Muscle layer of colon (tissue), 2 donors: ENCODE measurements around the gene RNF32.
A peak's percentile ranks its signal among the peaks of the same experiment; 100 is the strongest.

Experiments used
- H3K27ac ChIP-seq: one replicate; pipeline ENCODE4 v1.7.0; 2013; ENCODE audit warnings: low read depth, mild to moderate bottlenecking, low read length, moderate library complexity
- H3K27me3 ChIP-seq, 2 donors: one replicate each; pipeline ENCODE4 v1.7.0; 2013; ENCODE audit warnings: low read length in 2 of 2, mild to moderate bottlenecking in 2 of 2; ENCODE audit not compliant: insufficient read depth in 2 of 2, control insufficient read depth in 1 of 2
- H3K36me3 ChIP-seq: one replicate; pipeline ENCODE4 v1.7.0; 2013; ENCODE audit warnings: mild to moderate bottlenecking, low read length; ENCODE audit not compliant: insufficient read depth
- H3K4me1 ChIP-seq: one replicate; pipeline ENCODE4 v1.7.0; 2013; ENCODE audit warnings: mild to moderate bottlenecking, low read length; ENCODE audit not compliant: insufficient read depth
- H3K4me3 ChIP-seq, 2 donors: one replicate each; pipeline ENCODE4 v1.7.0; 2013; ENCODE audit warnings: low read length in 2 of 2, low read depth in 1 of 2, mild to moderate bottlenecking in 1 of 2, moderate library complexity in 1 of 2
- H3K9ac ChIP-seq: one replicate; pipeline ENCODE4 v1.7.0; 2013; ENCODE audit warnings: low read length
- H3K9me3 ChIP-seq: one replicate; pipeline ENCODE4 v1.7.0; 2013; ENCODE audit warnings: mild to moderate bottlenecking, low read length
- donor health status: abdominal sarcoma.
- donor health status: Adenocarcinoma of cecum.

Gene RNF32

GRCh38 chr7:156640257-156640948, at the start of gene RNF32:
RNF32 (plus strand) TSS chr7:156640774; CDS start chr7:156643878, 3,104 bp downstream.
- Histone ChIP-seq H3K27me3 (no peaks in the 10 kb centered on the region), H3K4me1 (no peaks in the 10 kb centered on the region), H3K9ac (no peak within 1 kb of the TSS), H3K36me3 (no peaks in the 10 kb centered on the region), H3K27ac (no peak within 1 kb of the TSS), H3K9me3 (no peaks in the 10 kb centered on the region), H3K4me3 (peak within 1 kb of the TSS; percentile 87 to 98)

- no peaks in the 10 kb centered on the region for H3K27me3 ChIP-seq
- no peaks in the 10 kb centered on the region for H3K4me1 ChIP-seq
- H3K36me3 ChIP-seq: no peaks in the 10 kb centered on the region
- H3K9ac ChIP-seq: no peak overlapping the region
- no peaks in the 10 kb centered on the region for H3K9me3 ChIP-seq
- no peak overlapping the region for H3K27ac ChIP-seq
- no peak overlapping the region for H3K4me3 ChIP-seq
Measured at GRCh38 chr7:156592155-156592884, 48.3 kb upstream of the RNF32 start.

GRCh38 chr7:156594283-156595080, 46.1 kb upstream of the RNF32 start:
- H3K9me3 ChIP-seq: no peaks in the 10 kb centered on the region
- H3K36me3 ChIP-seq: no peaks in the 10 kb centered on the region
- no peaks in the 10 kb centered on the region for H3K27me3 ChIP-seq
- no peak overlapping the region for H3K9ac ChIP-seq
- no peaks in the 10 kb centered on the region for H3K4me1 ChIP-seq
- H3K27ac ChIP-seq: no peak overlapping the region
- no peak overlapping the region for H3K4me3 ChIP-seq

GRCh38 chr7:156600496-156600895, 40.1 kb upstream of the RNF32 start:
- no peak overlapping the region for H3K9ac ChIP-seq
- H3K4me3 ChIP-seq: no peak overlapping the region
- H3K27me3 ChIP-seq: peaks cover 0 to 7% of the 10 kb centered on the region in 2 donors
- H3K4me1 ChIP-seq: no peaks in the 10 kb centered on the region
- no peaks in the 10 kb centered on the region for H3K9me3 ChIP-seq
- H3K27ac ChIP-seq: no peak overlapping the region
- no peaks in the 10 kb centered on the region for H3K36me3 ChIP-seq

- Histone ChIP-seq H3K4me1 (no peaks in the 10 kb centered on the region), H3K27me3 (peaks cover 0 to 18% of the 10 kb centered on the region in 2 donors), H3K4me3 (no peak overlapping the region), H3K9me3 (no peaks in the 10 kb centered on the region), H3K27ac (no peak overlapping the region), H3K36me3 (no peaks in the 10 kb centered on the region), H3K9ac (no peak overlapping the region)
Measured at GRCh38 chr7:156602283-156602682, 38.3 kb upstream of the RNF32 start.

GRCh38 chr7:156603011-156603410, 37.6 kb upstream of the RNF32 start:
- no peaks in the 10 kb centered on the region for H3K9me3 ChIP-seq
- H3K4me3 ChIP-seq: no peak overlapping the region
- no peak overlapping the region for H3K9ac ChIP-seq
- H3K36me3 ChIP-seq: no peaks in the 10 kb centered on the region
- peaks cover 0 to 25% of the 10 kb centered on the region in 2 donors for H3K27me3 ChIP-seq
- H3K27ac ChIP-seq: no peak overlapping the region
- no peaks in the 10 kb centered on the region for H3K4me1 ChIP-seq

GRCh38 chr7:156603629-156604028, 36.9 kb upstream of the RNF32 start:
- H3K36me3 ChIP-seq: no peaks in the 10 kb centered on the region
- no peaks in the 10 kb centered on the region for H3K4me1 ChIP-seq
- H3K9me3 ChIP-seq: no peaks in the 10 kb centered on the region
- peaks cover 0 to 30% of the 10 kb centered on the region in 2 donors for H3K27me3 ChIP-seq
- H3K4me3 ChIP-seq: no peak overlapping the region
- H3K27ac ChIP-seq: no peak overlapping the region
- no peak overlapping the region for H3K9ac ChIP-seq

- Histone ChIP-seq H3K27me3 (peaks cover 0 to 30% of the 10 kb centered on the region in 2 donors), H3K27ac (no peak overlapping the region), H3K4me3 (no peak overlapping the region), H3K9me3 (no peaks in the 10 kb centered on the region), H3K4me1 (no peaks in the 10 kb centered on the region), H3K9ac (no peak overlapping the region), H3K36me3 (no peaks in the 10 kb centered on the region)
Measured at GRCh38 chr7:156604311-156604710, 36.3 kb upstream of the RNF32 start.

GRCh38 chr7:156604836-156605695, 35.5 kb upstream of the RNF32 start:
- H3K4me1 ChIP-seq: no peaks in the 10 kb centered on the region
- no peaks in the 10 kb centered on the region for H3K9me3 ChIP-seq
- H3K27ac ChIP-seq: no peak overlapping the region
- no peak overlapping the region for H3K4me3 ChIP-seq
- no peak overlapping the region for H3K9ac ChIP-seq
- H3K27me3 ChIP-seq: peaks cover 0 to 30% of the 10 kb centered on the region in 2 donors
- H3K36me3 ChIP-seq: no peaks in the 10 kb centered on the region

- Histone ChIP-seq H3K27me3 (peaks cover 0 to 30% of the 10 kb centered on the region in 2 donors), H3K27ac (no peak overlapping the region), H3K4me1 (no peaks in the 10 kb centered on the region), H3K4me3 (no peak overlapping the region), H3K9ac (no peak overlapping the region), H3K36me3 (no peaks in the 10 kb centered on the region), H3K9me3 (no peaks in the 10 kb centered on the region)
Measured at GRCh38 chr7:156606135-156606534, 34.4 kb upstream of the RNF32 start.
